Natural killer cell (primary cell): Measurements from ENCODE around the gene DNASE1L3. TPM values are rescaled to one million over a fixed set of nuclear protein-coding genes. Genes with fewer than 3 reads are reported as not detected.

Experiments used
- ATAC-seq, 3 donors: fragments of 150-1000 bp in 2 of 3; fragments of 200-7000 bp in 1 of 3; cut with Tn5 transposase; 1 replicate in 1 of 3; 2 replicates in 2 of 3; pipeline ENCODE4 v1.10.0; 2021; ENCODE audit warnings: mild to moderate bottlenecking in 2 of 3, moderate library complexity in 2 of 3
- DNase-seq, 2 donors: peaks; one replicate each; pipeline versions ENCODE4 v3.0.0 to v3.0.0-alpha.2; 2013 to 2021; ENCODE audit warnings: mixed read lengths in 1 of 2
- H3K27ac ChIP-seq: one replicate; pipeline ENCODE4 v1.5.1; 2013; ENCODE audit warnings: mild to moderate bottlenecking, low read length
- H3K27me3 ChIP-seq: one replicate; pipeline ENCODE4 v1.6.1; 2013; ENCODE audit warnings: low read length; ENCODE audit not compliant: control insufficient read depth, insufficient read depth
- H3K36me3 ChIP-seq: one replicate; pipeline ENCODE4 v1.6.1; 2013; ENCODE audit warnings: low read length; ENCODE audit not compliant: control insufficient read depth, insufficient read depth
- H3K4me1 ChIP-seq: one replicate; pipeline ENCODE4 v1.6.1; 2013; ENCODE audit warnings: low read length; ENCODE audit not compliant: control insufficient read depth, insufficient read depth
- H3K4me3 ChIP-seq: one replicate; pipeline ENCODE4 v1.5.1; 2013; ENCODE audit warnings: low read length
- H3K9me3 ChIP-seq: one replicate; pipeline ENCODE4 v1.6.1; 2013; ENCODE audit warnings: low read length; ENCODE audit not compliant: control insufficient read depth, insufficient read depth
- H3K27ac Mint-ChIP-seq, 2 donors: one replicate each; pipeline ENCODE4 v1.8.0; 2022; ENCODE audit warnings: mild to moderate bottlenecking in 2 of 2, mixed read lengths in 2 of 2, moderate library complexity in 1 of 2
- H3K27me3 Mint-ChIP-seq, 2 donors: one replicate each; pipeline ENCODE4 v1.8.0; 2022; ENCODE audit warnings: low read depth in 2 of 2, mixed read lengths in 2 of 2
- H3K36me3 Mint-ChIP-seq: one replicate; pipeline ENCODE4 v1.8.0; 2022; ENCODE audit warnings: mixed read lengths
- H3K4me1 Mint-ChIP-seq, 2 donors: one replicate each; pipeline ENCODE4 v1.8.0; 2022; ENCODE audit warnings: mixed read lengths in 2 of 2
- H3K4me3 Mint-ChIP-seq: one replicate; pipeline ENCODE4 v1.8.0; 2022; ENCODE audit warnings: mild to moderate bottlenecking, moderate library complexity, mixed read lengths
- H3K9me3 Mint-ChIP-seq, 2 donors: one replicate each; pipeline ENCODE4 v1.8.0; 2022; ENCODE audit warnings: mixed read lengths in 2 of 2
- WGBS: methylation state at CpG from one replicate; pipeline ENCODE4 v1.1.7; 2013; ENCODE audit warnings: missing lambda C conversion rate; ENCODE audit not compliant: insufficient coverage; 5-methylcytosine and 5-hydroxymethylcytosine counted together
- intact Hi-C: fragments of 100-400 bp; cut with micrococcal nuclease; formaldehyde crosslinking; loops from one replicate; pipeline ENCODE4 v1.14.2; 2022
- total RNA-seq, 4 donors: library from RNA; stranded (reverse); fragments of 120-200 nt in 1 of 4; gene quantifications; one replicate each; pipeline versions ENCODE4 v1.2.3 to v1.2.4, GENCODE V29; 2013 to 2022
- TF ChIP-seq, protein P1 (sequence below): fragments of 200-600 bp; IDR thresholded peaks from one replicate; pipeline ENCODE4 v1.8.0; 2022; ENCODE audit warnings: antibody characterized with exemption

DNASE1L3 gene
- total RNA-seq, 3 donors from 2014 or later (not counting 1 experiment from before 2014, with no cell fraction given) = 1.3 TPM; not detected in 2

DNA sequence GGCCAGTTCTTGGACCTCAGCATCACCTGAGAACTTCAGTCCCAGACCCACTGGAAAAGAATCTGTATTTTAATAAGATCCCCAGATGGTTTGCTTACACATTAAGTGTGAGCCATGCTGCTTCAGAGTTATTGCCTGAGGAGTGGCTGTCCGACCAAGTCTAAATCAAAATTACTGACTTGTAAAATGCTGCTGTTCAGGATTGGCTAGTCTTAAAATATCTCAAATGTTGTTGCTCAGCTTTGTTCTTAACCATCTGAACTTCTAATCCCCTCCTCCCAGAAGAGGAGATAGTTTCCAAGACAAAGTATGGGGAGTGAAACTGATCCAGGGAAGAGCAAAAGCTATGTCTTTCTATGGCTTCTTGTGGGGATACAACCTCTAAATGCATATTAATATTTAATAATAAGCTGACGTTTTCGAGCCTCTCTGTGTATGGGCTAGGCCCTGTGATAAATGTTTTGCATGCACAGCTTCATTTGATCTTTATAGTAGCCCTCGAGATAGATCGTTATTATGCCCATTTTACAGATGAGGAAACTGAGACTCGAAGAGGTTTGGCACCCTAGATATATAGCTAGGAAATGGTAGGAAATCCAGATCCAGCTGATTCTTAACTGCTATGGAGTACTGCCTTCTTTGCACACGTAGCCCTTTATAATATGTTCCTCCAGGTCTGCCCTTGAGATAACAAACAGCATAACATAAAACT is 52.2 kb downstream of the DNASE1L3 start:
- H3K36me3 Mint-ChIP-seq = no peaks in the 10 kb centered on the region
- peaks cover 0 to 4% of the 10 kb centered on the region in 2 donors for H3K4me1 Mint-ChIP-seq
- Histone ChIP-seq H3K36me3 (peaks cover 8% of the 10 kb centered on the region), H3K4me3 (no peak overlapping the region), H3K4me1 (no peaks in the 10 kb centered on the region), H3K27ac (no peak overlapping the region), H3K9me3 (no peaks in the 10 kb centered on the region), H3K27me3 (no peaks in the 10 kb centered on the region)
- H3K27me3 Mint-ChIP-seq = no peaks in the 10 kb centered on the region
- no peak for DNase-seq
- no peaks in the 10 kb centered on the region for H3K9me3 Mint-ChIP-seq
- no peak for ATAC-seq
- no peak overlapping the region for H3K4me3 Mint-ChIP-seq
- H3K27ac Mint-ChIP-seq = no peak overlapping the region
- WGBS = 95% methylated on average over 7 of the region's 7 CpGs
- TF ChIP-seq, protein P1, sequence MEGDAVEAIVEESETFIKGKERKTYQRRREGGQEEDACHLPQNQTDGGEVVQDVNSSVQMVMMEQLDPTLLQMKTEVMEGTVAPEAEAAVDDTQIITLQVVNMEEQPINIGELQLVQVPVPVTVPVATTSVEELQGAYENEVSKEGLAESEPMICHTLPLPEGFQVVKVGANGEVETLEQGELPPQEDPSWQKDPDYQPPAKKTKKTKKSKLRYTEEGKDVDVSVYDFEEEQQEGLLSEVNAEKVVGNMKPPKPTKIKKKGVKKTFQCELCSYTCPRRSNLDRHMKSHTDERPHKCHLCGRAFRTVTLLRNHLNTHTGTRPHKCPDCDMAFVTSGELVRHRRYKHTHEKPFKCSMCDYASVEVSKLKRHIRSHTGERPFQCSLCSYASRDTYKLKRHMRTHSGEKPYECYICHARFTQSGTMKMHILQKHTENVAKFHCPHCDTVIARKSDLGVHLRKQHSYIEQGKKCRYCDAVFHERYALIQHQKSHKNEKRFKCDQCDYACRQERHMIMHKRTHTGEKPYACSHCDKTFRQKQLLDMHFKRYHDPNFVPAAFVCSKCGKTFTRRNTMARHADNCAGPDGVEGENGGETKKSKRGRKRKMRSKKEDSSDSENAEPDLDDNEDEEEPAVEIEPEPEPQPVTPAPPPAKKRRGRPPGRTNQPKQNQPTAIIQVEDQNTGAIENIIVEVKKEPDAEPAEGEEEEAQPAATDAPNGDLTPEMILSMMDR = no peak
- intact Hi-C loops = no loop called here

DNA sequence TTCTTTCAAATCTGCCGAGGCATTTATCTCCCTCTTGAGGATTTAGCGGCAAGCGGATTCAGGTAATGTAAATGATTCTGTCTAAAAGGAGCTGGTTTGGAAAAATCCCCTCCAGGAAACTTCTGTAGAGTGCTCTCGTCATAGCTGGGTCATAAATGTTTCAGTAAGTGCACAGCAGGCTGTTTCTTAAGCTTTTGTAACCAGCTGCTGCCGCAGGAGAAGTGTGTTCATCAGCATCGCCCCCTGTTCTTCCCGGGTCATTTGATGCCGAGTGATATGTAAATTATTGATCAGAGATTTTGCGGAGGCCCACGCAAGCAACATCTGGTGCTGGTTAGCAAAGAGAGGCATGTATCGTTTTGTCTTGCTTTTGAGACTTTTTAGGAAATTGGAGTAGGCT is 53.1 kb downstream of the DNASE1L3 start:
- Histone ChIP-seq H3K4me3 (no peak overlapping the region), H3K9me3 (no peaks in the 10 kb centered on the region), H3K27ac (no peak overlapping the region), H3K36me3 (peaks cover 5% of the 10 kb centered on the region), H3K4me1 (no peaks in the 10 kb centered on the region), H3K27me3 (no peaks in the 10 kb centered on the region)
- 94% methylated on average over 11 of the region's 11 CpGs for WGBS
- Mint-ChIP-seq H3K9me3 (no peaks in the 10 kb centered on the region), H3K27me3 (no peaks in the 10 kb centered on the region), H3K27ac (no peak overlapping the region), H3K4me1 (peaks cover 0 to 4% of the 10 kb centered on the region in 2 donors), H3K36me3 (no peaks in the 10 kb centered on the region), H3K4me3 (no peak overlapping the region)
- TF ChIP-seq, protein P1 = no peak
- intact Hi-C loops = no loop called here
- DNase-seq = no peak
- no peak for ATAC-seq

DNA sequence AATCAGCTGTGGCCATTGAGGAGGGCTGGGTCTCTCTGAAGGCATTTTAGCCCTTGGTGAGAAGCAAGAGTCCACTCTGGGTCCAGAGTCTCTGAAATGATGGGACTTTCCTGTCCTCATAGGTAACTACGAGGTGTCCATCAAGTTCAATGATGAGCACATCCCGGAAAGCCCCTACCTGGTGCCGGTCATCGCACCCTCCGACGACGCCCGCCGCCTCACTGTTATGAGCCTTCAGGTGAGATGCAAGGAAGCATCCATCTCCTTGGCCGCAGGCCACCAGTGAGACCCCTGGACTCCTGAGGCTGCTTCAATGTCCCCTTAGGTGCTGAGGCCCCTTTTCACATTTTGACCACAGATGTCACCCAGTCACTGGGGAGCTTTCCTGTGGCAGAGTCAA is 54.9 kb downstream of the DNASE1L3 start:
- no peak for DNase-seq
- Histone ChIP-seq H3K4me1 (no peaks in the 10 kb centered on the region), H3K36me3 (peaks cover 5% of the 10 kb centered on the region), H3K9me3 (no peaks in the 10 kb centered on the region), H3K4me3 (no peak overlapping the region), H3K27ac (no peak overlapping the region), H3K27me3 (no peaks in the 10 kb centered on the region)
- H3K4me3 Mint-ChIP-seq = no peak overlapping the region
- TF ChIP-seq, protein P1 = no peak
- H3K27ac Mint-ChIP-seq = no peak overlapping the region
- H3K27me3 Mint-ChIP-seq = no peaks in the 10 kb centered on the region
- no peaks in the 10 kb centered on the region for H3K9me3 Mint-ChIP-seq
- H3K36me3 Mint-ChIP-seq = no peaks in the 10 kb centered on the region
- 97% methylated on average over 10 of the region's 10 CpGs for WGBS
- intact Hi-C loops = no loop called here
- ATAC-seq = no peak
- H3K4me1 Mint-ChIP-seq = peaks cover 0 to 1% of the 10 kb centered on the region in 2 donors
